MM.1S (cell line): ENCODE data around the gene THOC1.

Experiments used
- CTCF ChIP-seq: fragments of 300-600 bp; sonication (generic); IDR thresholded peaks from 2 replicates; pipeline ENCODE4 v1.5.1; 2016; ENCODE audit warnings: antibody characterized with exemption, low read length, mixed read lengths
- EZH2 ChIP-seq: fragments of 300-600 bp; sonication (generic); optimal IDR thresholded peaks from 2 replicates; pipeline ENCODE3; 2017; ENCODE audit warnings: low read depth, mild to moderate bottlenecking, antibody characterized with exemption, low read length, mixed read lengths

- no peak for TF ChIP-seq EZH2
- no peak for TF ChIP-seq CTCF
Observed at GRCh38 chr18:313931-314330, 46.1 kb upstream of the THOC1 start.
